DND-41 (cell line): Measurements from ENCODE around the gene RRP1.

Source experiments
- ATAC-seq: fragments of 200-7000 bp; cut with Tn5 transposase; 3 replicates; pipeline ENCODE4 v1.9.1; 2021; ENCODE audit warnings: low read depth; ENCODE audit not compliant: insufficient read depth
- DNase-seq: peaks from one replicate; pipeline ENCODE4 v3.0.0-alpha.2; 2020
- H2AFZ ChIP-seq: 2 replicates; pipeline ENCODE4 v1.6.0; 2012; ENCODE audit warnings: low read depth, low read length
- H3K27ac ChIP-seq: 2 replicates; pipeline ENCODE4 v1.5.1; 2012; ENCODE audit warnings: low read length, inconsistent platforms
- H3K27me3 ChIP-seq: fragments of 200-600 bp; sonication (generic); 2 replicates; pipeline ENCODE4 v1.6.0; 2012; ENCODE audit warnings: low read length, mild to moderate bottlenecking, inconsistent platforms; ENCODE audit not compliant: insufficient read depth, poor library complexity
- H3K36me3 ChIP-seq: 2 replicates; pipeline ENCODE4 v1.5.1; 2012; ENCODE audit warnings: low read length, inconsistent platforms; ENCODE audit not compliant: insufficient read depth
- H3K4me1 ChIP-seq: 2 replicates; pipeline ENCODE4 v1.5.1; 2012; ENCODE audit warnings: mild to moderate bottlenecking, low read length; ENCODE audit not compliant: insufficient read depth
- H3K4me2 ChIP-seq: 2 replicates; pipeline ENCODE4 v1.6.0; 2012; ENCODE audit warnings: mild to moderate bottlenecking, moderate library complexity, low read length, inconsistent platforms; ENCODE audit not compliant: insufficient read depth
- H3K4me3 ChIP-seq, 2 experiments: fragments of 200-600 bp in 1 of 2; shearing (Covaris generic) in 1 of 2; 2 replicates each; pipeline ENCODE4 v1.5.1; 2012 to 2016; ENCODE audit warnings: inconsistent platforms in 2 of 2, low read length in 2 of 2, mild to moderate bottlenecking in 2 of 2, low read depth in 1 of 2, moderate library complexity in 1 of 2
- H3K79me2 ChIP-seq: 2 replicates; pipeline ENCODE4 v1.6.0; 2012; ENCODE audit warnings: low read length, inconsistent platforms; ENCODE audit not compliant: insufficient read depth
- H3K9ac ChIP-seq: 2 replicates; pipeline ENCODE4 v1.6.0; 2012; ENCODE audit warnings: low read depth, mild to moderate bottlenecking, inconsistent platforms, low read length, moderate library complexity
- H3K9me3 ChIP-seq: 2 replicates; pipeline ENCODE4 v1.5.1; 2012; ENCODE audit warnings: low read length, moderate library complexity, mild to moderate bottlenecking, inconsistent platforms; ENCODE audit not compliant: insufficient read depth, severe bottlenecking
- H4K20me1 ChIP-seq: 2 replicates; pipeline ENCODE4 v1.6.0; 2012; ENCODE audit warnings: low read length; ENCODE audit not compliant: insufficient read depth
- CTCF ChIP-seq: IDR thresholded peaks from 2 replicates; pipeline ENCODE4 v1.5.1; 2012; ENCODE audit warnings: borderline replicate concordance, low read length, moderate library complexity, mild to moderate bottlenecking; ENCODE audit not compliant: poor library complexity, severe bottlenecking; ENCODE audit errors: extremely low read depth
- EZH2 ChIP-seq: IDR thresholded peaks from 3 replicates; pipeline ENCODE4 v1.6.1; 2012; ENCODE audit warnings: borderline replicate concordance, low read depth, mild to moderate bottlenecking, moderate library complexity, low read length, inconsistent platforms; ENCODE audit not compliant: severe bottlenecking

The RRP1 gene

DNA sequence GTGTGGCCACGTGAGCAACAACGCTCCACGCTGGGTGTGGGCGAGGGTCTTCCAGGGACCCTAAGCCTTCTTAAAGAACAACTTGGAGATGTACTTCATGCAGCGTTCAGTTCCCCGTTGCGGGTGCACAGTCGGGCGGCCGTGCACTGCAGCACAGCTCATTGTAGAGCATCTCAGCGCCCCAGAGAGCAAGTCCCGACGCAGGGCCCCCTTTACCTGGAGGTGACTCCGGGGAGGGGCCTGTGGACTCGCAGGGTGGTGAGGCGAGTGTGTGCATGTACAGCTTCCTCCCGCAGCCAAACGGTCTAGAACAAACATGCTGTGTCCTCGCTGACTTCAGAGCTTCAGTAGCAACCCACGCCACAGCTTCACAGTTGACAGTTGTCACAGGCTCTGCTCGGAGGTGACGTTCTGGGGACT lies 19.5 kb downstream of the RRP1 start:
- peaks cover 22% of the 10 kb centered on the region for H4K20me1 ChIP-seq
- H3K9me3 ChIP-seq = no peaks in the 10 kb centered on the region
- no peak overlapping the region for H2AFZ ChIP-seq
- no peak for TF ChIP-seq CTCF
- no peak for TF ChIP-seq EZH2
- H3K36me3 ChIP-seq = peaks cover 16% of the 10 kb centered on the region
- no peak for ATAC-seq
- no peak overlapping the region for H3K4me3 ChIP-seq
- H3K4me2 ChIP-seq = no peak overlapping the region
- H3K4me1 ChIP-seq = no peaks in the 10 kb centered on the region
- no peak overlapping the region for H3K27ac ChIP-seq
- no peak for DNase-seq
- H3K27me3 ChIP-seq = no peaks in the 10 kb centered on the region
- no peak overlapping the region for H3K9ac ChIP-seq
- no peaks in the 10 kb centered on the region for H3K79me2 ChIP-seq

GRCh38 chr21:43809346-43809799 lies 20.0 kb downstream of the RRP1 start:
- H3K9ac ChIP-seq = no peak overlapping the region
- H3K79me2 ChIP-seq = no peaks in the 10 kb centered on the region
- ATAC-seq (no peak), DNase-seq (no peak)
- no peak overlapping the region for H3K27ac ChIP-seq
- TF ChIP-seq EZH2 (no peak), CTCF (no peak)
- peaks cover 22% of the 10 kb centered on the region for H4K20me1 ChIP-seq
- H3K36me3 ChIP-seq = peaks cover 10% of the 10 kb centered on the region
- H3K4me3 ChIP-seq = no peak overlapping the region
- H3K27me3 ChIP-seq = no peaks in the 10 kb centered on the region
- H3K4me2 ChIP-seq = no peak overlapping the region
- no peak overlapping the region for H2AFZ ChIP-seq
- no peaks in the 10 kb centered on the region for H3K4me1 ChIP-seq
- H3K9me3 ChIP-seq = no peaks in the 10 kb centered on the region

GRCh38 chr21:43809853-43810504 lies 20.6 kb downstream of the RRP1 start:
- Histone ChIP-seq H3K27ac (no peak overlapping the region), H3K36me3 (peaks cover 10% of the 10 kb centered on the region), H3K9me3 (no peaks in the 10 kb centered on the region), H2AFZ (no peak overlapping the region), H3K79me2 (no peaks in the 10 kb centered on the region), H3K4me1 (no peaks in the 10 kb centered on the region), H3K4me2 (no peak overlapping the region), H4K20me1 (peaks cover 22% of the 10 kb centered on the region), H3K4me3 (no peak overlapping the region), H3K9ac (no peak overlapping the region), H3K27me3 (no peaks in the 10 kb centered on the region)
- no peak for DNase-seq
- no peak for ATAC-seq
- TF ChIP-seq EZH2 (no peak), CTCF (no peak)
